Measurements from ENCODE around the gene SCAPER. TPM values are rescaled to one million over a fixed set of nuclear protein-coding genes. Genes with fewer than 3 reads are reported as not detected.

Gene SCAPER
- total RNA-seq, 1 experiment from 2014 or later: 10.3 TPM

DNA sequence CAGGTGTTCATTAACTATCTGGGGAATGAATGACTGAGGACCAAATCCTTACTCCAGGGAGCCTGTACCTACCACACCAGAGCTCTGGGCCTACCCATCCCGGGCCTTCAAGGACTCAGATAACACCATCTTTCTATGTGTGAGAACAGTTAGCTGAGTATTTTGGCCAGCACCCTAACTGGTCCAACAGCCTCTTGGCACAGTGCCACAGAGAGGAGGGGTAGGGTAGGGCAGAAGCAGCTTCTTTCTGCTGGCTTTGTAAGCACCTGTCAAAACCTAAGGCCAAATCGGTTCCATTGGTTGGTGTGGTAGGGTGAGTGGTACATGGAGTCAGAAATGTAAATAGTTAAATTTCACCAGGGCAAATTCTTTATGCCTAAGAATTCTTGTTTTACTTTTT is 541.9 kb downstream of the SCAPER start (continued):
- no peak for TF ChIP-seq ZNF317 (CRISPR knock-in tag; IDR thresholded peaks at IDR 0.05; ENCODE audit: borderline replicate concordance, low read depth)
- TF ChIP-seq ZNF263 (CRISPR knock-in tag; IDR thresholded peaks at IDR 0.05; ENCODE audit: low read depth): no peak
- TF ChIP-seq MYBL2 (CRISPR knock-in tag; IDR thresholded peaks at IDR 0.05): no peak
- no peak for TF ChIP-seq ELF4 (CRISPR knock-in tag; IDR thresholded peaks at IDR 0.05; ENCODE audit: low read depth)
- TF ChIP-seq, protein P1, sequence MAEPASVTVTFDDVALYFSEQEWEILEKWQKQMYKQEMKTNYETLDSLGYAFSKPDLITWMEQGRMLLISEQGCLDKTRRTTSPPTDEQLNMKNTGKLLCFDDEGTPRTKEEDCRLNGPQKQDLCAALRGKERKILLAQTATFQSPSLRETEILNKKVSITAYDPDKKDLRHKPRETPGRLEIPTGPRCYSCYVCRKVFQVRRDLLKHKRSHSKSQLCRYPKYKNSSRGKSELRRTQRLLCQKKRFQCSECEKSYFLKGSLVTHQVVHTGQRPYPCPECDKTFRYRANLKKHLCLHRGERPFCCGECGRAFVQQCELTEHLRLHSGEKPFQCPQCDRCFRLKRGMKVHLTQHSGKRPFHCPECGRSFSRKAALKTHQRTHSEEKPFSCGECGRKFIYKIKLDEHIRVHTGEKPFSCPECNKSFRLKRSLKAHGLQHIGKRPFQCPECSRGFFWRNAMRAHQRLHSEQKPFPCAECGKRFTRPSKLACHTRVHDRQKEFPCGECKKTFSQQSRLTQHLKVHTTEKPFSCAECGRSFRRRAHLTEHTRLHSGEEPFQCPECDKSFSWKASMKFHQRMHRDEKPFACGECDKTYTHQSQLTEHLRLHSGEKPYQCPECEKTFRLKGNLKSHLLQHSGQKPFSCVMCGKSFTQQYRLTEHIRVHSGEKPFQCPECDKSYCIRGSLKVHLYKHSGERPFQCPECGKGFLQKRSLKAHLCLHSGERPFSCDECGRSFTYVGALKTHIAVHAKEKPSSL (CRISPR knock-in tag; conservative IDR thresholded peaks at IDR 0.05): no peak
- TF ChIP-seq JUN (CRISPR knock-in tag; IDR thresholded peaks at IDR 0.05): no peak

DNA sequence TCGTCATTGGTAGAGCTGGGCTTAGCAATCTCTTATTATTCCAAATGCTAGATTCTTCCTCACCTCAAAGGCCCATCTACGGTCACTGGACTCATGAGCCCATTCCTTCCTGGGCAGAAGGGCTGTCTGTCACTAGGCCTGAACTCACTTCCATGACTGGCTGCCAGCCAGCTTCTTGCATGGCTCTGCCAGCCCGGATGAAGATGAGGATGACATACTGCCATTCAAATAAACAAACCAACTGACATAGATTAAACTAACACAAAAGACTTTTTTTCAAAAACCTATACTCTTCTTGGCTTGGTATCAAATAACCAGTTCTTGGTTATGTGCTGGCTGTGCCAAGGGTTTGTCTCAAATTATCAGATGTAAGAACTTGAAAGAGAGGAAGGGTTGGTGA is 544.7 kb downstream of the SCAPER start:
- no peak for ATAC-seq
- H3K4me3 Mint-ChIP-seq: no peak overlapping the region
- ChIA-PET CTCF (no interaction called here), POLR2A (no interaction called here)
- H3K27ac Mint-ChIP-seq: no peak overlapping the region
- no peaks in the 10 kb centered on the region for H3K4me1 Mint-ChIP-seq
- DNase-seq (ENCODE audit: low spot score): no peak
- H3K27me3 Mint-ChIP-seq (ENCODE audit: low read depth): no peaks in the 10 kb centered on the region
- H3K9me3 Mint-ChIP-seq: no peaks in the 10 kb centered on the region
- TF ChIP-seq SMAD4 (CRISPR knock-in tag; IDR thresholded peaks at IDR 0.05): no peak
- no peak for TF ChIP-seq ZNF263 (CRISPR knock-in tag; IDR thresholded peaks at IDR 0.05; ENCODE audit: low read depth)
- no peak for TF ChIP-seq RORB (CRISPR knock-in tag; IDR thresholded peaks at IDR 0.05)
- TF ChIP-seq RELA (CRISPR knock-in tag; IDR thresholded peaks at IDR 0.05; ENCODE audit: borderline replicate concordance): no peak
- no peak for TF ChIP-seq ZNF219 (CRISPR knock-in tag; IDR thresholded peaks at IDR 0.05; ENCODE audit: borderline replicate concordance)
- no peak for TF ChIP-seq MXD4 (CRISPR knock-in tag; IDR thresholded peaks at IDR 0.05; ENCODE audit: borderline replicate concordance)
- TF ChIP-seq ZNF671 (CRISPR knock-in tag; IDR thresholded peaks at IDR 0.05): no peak
- TF ChIP-seq ZBTB21 (CRISPR knock-in tag; IDR thresholded peaks at IDR 0.05; ENCODE audit: borderline replicate concordance): no peak
- TF ChIP-seq, protein P2, sequence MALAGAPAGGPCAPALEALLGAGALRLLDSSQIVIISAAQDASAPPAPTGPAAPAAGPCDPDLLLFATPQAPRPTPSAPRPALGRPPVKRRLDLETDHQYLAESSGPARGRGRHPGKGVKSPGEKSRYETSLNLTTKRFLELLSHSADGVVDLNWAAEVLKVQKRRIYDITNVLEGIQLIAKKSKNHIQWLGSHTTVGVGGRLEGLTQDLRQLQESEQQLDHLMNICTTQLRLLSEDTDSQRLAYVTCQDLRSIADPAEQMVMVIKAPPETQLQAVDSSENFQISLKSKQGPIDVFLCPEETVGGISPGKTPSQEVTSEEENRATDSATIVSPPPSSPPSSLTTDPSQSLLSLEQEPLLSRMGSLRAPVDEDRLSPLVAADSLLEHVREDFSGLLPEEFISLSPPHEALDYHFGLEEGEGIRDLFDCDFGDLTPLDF (CRISPR knock-in tag; IDR thresholded peaks at IDR 0.05): no peak
- no peak for TF ChIP-seq TEAD1 (CRISPR knock-in tag; IDR thresholded peaks at IDR 0.05)
- TF ChIP-seq, protein P3, sequence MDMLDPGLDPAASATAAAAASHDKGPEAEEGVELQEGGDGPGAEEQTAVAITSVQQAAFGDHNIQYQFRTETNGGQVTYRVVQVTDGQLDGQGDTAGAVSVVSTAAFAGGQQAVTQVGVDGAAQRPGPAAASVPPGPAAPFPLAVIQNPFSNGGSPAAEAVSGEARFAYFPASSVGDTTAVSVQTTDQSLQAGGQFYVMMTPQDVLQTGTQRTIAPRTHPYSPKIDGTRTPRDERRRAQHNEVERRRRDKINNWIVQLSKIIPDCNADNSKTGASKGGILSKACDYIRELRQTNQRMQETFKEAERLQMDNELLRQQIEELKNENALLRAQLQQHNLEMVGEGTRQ (CRISPR knock-in tag; IDR thresholded peaks at IDR 0.05): no peak
- no peak for TF ChIP-seq FOXP1 (CRISPR knock-in tag; IDR thresholded peaks at IDR 0.05; ENCODE audit: borderline replicate concordance)
- no peak for TF ChIP-seq GABPB1 (CRISPR knock-in tag; IDR thresholded peaks at IDR 0.05)
- no peaks in the 10 kb centered on the region for H3K36me3 Mint-ChIP-seq

DNA sequence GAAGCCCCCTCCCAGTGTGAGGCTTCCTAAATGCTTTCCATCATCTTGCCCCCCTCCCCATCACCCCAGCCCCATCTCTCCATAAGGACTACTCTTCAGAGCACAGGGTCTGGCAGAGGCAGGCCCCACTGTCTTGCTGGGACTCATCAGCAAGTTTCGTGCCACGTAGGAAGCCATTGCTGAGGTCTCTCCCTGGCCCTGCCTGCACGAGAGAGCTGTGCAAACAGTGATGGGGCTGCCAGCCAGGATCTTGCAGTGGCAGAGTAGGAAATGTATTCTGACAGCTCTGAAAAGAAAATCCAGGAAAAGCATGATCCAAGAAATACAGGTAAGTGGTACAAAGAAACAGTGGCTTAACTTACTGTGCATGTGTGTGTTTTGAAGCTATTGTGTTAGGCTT is 546.0 kb downstream of the SCAPER start:
- no peak overlapping the region for H3K4me3 Mint-ChIP-seq
- no peaks in the 10 kb centered on the region for H3K9me3 Mint-ChIP-seq
- no peaks in the 10 kb centered on the region for H3K27me3 Mint-ChIP-seq (ENCODE audit: low read depth)
- no peaks in the 10 kb centered on the region for H3K4me1 Mint-ChIP-seq
- POLR2A ChIA-PET: no interaction called here
- no peak for TF ChIP-seq SOX15 (CRISPR knock-in tag; IDR thresholded peaks at IDR 0.05)
- CTCF ChIA-PET: no interaction called here
- ATAC-seq (no peak), DNase-seq (ENCODE audit: low spot score) (no peak)
- no peak overlapping the region for H3K27ac Mint-ChIP-seq
- no peaks in the 10 kb centered on the region for H3K36me3 Mint-ChIP-seq

DNA sequence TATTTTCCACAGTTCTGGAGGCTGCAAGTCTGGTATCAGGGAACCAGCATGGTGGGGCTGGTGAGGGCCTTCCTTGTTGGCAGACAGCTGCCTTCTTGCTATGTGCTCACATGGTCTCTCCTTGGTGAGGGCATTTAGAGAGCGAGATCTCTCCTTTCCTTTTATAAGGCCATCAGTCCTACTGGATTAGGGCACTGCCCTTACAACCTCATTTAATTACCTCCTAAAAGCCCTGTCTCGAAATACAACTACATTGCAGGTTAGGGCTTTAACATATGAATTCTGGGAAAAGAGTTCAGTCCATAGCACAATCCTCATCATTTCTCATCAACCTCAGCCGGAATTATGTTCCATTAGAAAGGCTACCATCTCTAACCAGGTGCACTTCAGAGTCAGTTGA is 546.7 kb downstream of the SCAPER start:
- no peak for ATAC-seq
- TF ChIP-seq, protein P4, sequence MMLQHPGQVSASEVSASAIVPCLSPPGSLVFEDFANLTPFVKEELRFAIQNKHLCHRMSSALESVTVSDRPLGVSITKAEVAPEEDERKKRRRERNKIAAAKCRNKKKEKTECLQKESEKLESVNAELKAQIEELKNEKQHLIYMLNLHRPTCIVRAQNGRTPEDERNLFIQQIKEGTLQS (CRISPR knock-in tag; conservative IDR thresholded peaks at IDR 0.05): no peak
- TF ChIP-seq FOXJ3 (CRISPR knock-in tag; IDR thresholded peaks at IDR 0.05; ENCODE audit: borderline replicate concordance) (no peak), TEAD1 (CRISPR knock-in tag; IDR thresholded peaks at IDR 0.05) (no peak), SP1 (CRISPR knock-in tag; conservative IDR thresholded peaks at IDR 0.05) (no peak), SMAD4 (CRISPR knock-in tag; IDR thresholded peaks at IDR 0.05) (no peak)
- TF ChIP-seq, protein P5, sequence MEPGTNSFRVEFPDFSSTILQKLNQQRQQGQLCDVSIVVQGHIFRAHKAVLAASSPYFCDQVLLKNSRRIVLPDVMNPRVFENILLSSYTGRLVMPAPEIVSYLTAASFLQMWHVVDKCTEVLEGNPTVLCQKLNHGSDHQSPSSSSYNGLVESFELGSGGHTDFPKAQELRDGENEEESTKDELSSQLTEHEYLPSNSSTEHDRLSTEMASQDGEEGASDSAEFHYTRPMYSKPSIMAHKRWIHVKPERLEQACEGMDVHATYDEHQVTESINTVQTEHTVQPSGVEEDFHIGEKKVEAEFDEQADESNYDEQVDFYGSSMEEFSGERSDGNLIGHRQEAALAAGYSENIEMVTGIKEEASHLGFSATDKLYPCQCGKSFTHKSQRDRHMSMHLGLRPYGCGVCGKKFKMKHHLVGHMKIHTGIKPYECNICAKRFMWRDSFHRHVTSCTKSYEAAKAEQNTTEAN (CRISPR knock-in tag; IDR thresholded peaks at IDR 0.05): no peak

More for the DNA sequence above, 546.7 kb downstream of the SCAPER start:
- H3K9me3 Mint-ChIP-seq: no peaks in the 10 kb centered on the region
- DNase-seq (ENCODE audit: low spot score): no peak
- H3K27ac Mint-ChIP-seq: no peak overlapping the region
- no peaks in the 10 kb centered on the region for H3K27me3 Mint-ChIP-seq (ENCODE audit: low read depth)
- H3K4me1 Mint-ChIP-seq: no peaks in the 10 kb centered on the region
- no peak overlapping the region for H3K4me3 Mint-ChIP-seq
- CTCF ChIA-PET: interaction anchor here (0.6 kb wide), 1 partner anchor 563 kb away, joined by 5 read pairs; no protein-coding TSS in a partner anchor
- H3K36me3 Mint-ChIP-seq: no peaks in the 10 kb centered on the region
- POLR2A ChIA-PET: no interaction called here

Measured in WTC11 (cell line).